Measurements from ENCODE around the gene CPZ. TPM values are rescaled to one million over a fixed set of nuclear protein-coding genes. Genes with fewer than 3 reads are reported as not detected.

The CPZ gene
- total and polyA plus RNA-seq, 2 experiments from 2014 or later = 24.6 to 37.3 TPM

GRCh38 chr4:8602686-8603430 is 10.3 kb downstream of the CPZ start:
- Mint-ChIP-seq H3K4me1 (no peaks in the 10 kb centered on the region; the same call in 1 of the 3 replicates), H3K4me3 (no peak overlapping the region), H3K36me3 (ENCODE audit: low read depth) (peaks cover 6% of the 10 kb centered on the region), H3K9me3 (no peaks in the 10 kb centered on the region), H3K27me3 (ENCODE audit: insufficient read depth, low read depth, poor library complexity) (peaks cover 1% of the 10 kb centered on the region), H3K27ac (no peak overlapping the region)
- Histone ChIP-seq H3K36me3 (ENCODE audit: insufficient read depth) (no peaks in the 10 kb centered on the region; the same call in 1 of the 2 replicates), H3K4me2 (no peak overlapping the region), H3K27me3 (ENCODE audit: insufficient read depth) (no peaks in the 10 kb centered on the region), H4K20me1 (replicated peaks; ENCODE audit: insufficient read depth) (no peaks in the 10 kb centered on the region; the same call in 1 of the 2 replicates), H3K79me2 (replicated peaks; ENCODE audit: insufficient read depth) (no peaks in the 10 kb centered on the region), H3K27ac (ENCODE audit: low read depth) (no peak overlapping the region), H2AFZ (no peak overlapping the region), H3K9me2 (ENCODE audit: insufficient read depth) (no peaks in the 10 kb centered on the region), H3F3A (replicated peaks; ENCODE audit: low read depth) (no peaks in the 10 kb centered on the region), H3K4me1 (ENCODE audit: insufficient read depth) (no peaks in the 10 kb centered on the region), H3K4me3 (no peak overlapping the region)
- ATAC-seq = no peak
- no peak for DNase-seq (ENCODE audit: low spot score)
- TF ChIP-seq REST (IDR thresholded peaks at IDR 0.05; ENCODE audit: unreplicated experiment) = no peak
- no peak for TF ChIP-seq STAT1 (IDR thresholded peaks at IDR 0.05; ENCODE audit: unreplicated experiment)

GRCh38 chr4:8603931-8604330 is 11.4 kb downstream of the CPZ start:
- H3K27ac Mint-ChIP-seq = no peak overlapping the region
- TF ChIP-seq NANOG (IDR thresholded peaks at IDR 0.05; ENCODE audit: borderline replicate concordance) (no peak), JUNB (IDR thresholded peaks at IDR 0.05; ENCODE audit: unreplicated experiment) (no peak), CREB1 (CRISPR knock-in tag; IDR thresholded peaks at IDR 0.05; ENCODE audit: low read depth) (no peak), EZH2 (IDR thresholded peaks at IDR 0.05; ENCODE audit: low read depth, unreplicated experiment) (no peak), ZNF462 (CRISPR knock-in tag; IDR thresholded peaks at IDR 0.05) (no peak), POLR2AphosphoS5 (IDR thresholded peaks at IDR 0.05; ENCODE audit: low read depth) (no peak), STAT1 (IDR thresholded peaks at IDR 0.05; ENCODE audit: unreplicated experiment) (no peak), CTCF (conservative IDR thresholded peaks at IDR 0.05; ENCODE audit: low read depth in 2 of 2) (no peak)

More at GRCh38 chr4:8603931-8604330, 11.4 kb downstream of the CPZ start:
- H2AFZ ChIP-seq = no peak overlapping the region
- H3K27ac ChIP-seq (ENCODE audit: low read depth) = no peak overlapping the region
- H3K4me1 ChIP-seq (ENCODE audit: insufficient read depth) = no peaks in the 10 kb centered on the region
- no peaks in the 10 kb centered on the region for H3K9me2 ChIP-seq (ENCODE audit: insufficient read depth)
- no peaks in the 10 kb centered on the region; the same call in 1 of the 2 replicates for H4K20me1 ChIP-seq (replicated peaks; ENCODE audit: insufficient read depth)
- H3K4me3 ChIP-seq = no peak overlapping the region
- Mint-ChIP-seq H3K4me1 (peaks cover under 1% of the 10 kb centered on the region; the same call in 2 of the 3 replicates), H3K9me3 (no peaks in the 10 kb centered on the region; the same call in 2 of the 3 replicates), H3K4me3 (no peak overlapping the region), H3K27me3 (ENCODE audit: insufficient read depth, low read depth, poor library complexity) (peaks cover 3% of the 10 kb centered on the region), H3K36me3 (ENCODE audit: low read depth) (peaks cover 8% of the 10 kb centered on the region)
- no peaks in the 10 kb centered on the region; the same call in 1 of the 2 replicates for H3K36me3 ChIP-seq (ENCODE audit: insufficient read depth)
- H3K79me2 ChIP-seq (replicated peaks; ENCODE audit: insufficient read depth) = no peaks in the 10 kb centered on the region
- H3F3A ChIP-seq (replicated peaks; ENCODE audit: low read depth) = no peaks in the 10 kb centered on the region
- DNase-seq (ENCODE audit: low spot score) (no peak), ATAC-seq (no peak)
- no peaks in the 10 kb centered on the region for H3K27me3 ChIP-seq (ENCODE audit: insufficient read depth)
- H3K4me2 ChIP-seq = no peak overlapping the region

Measured in GM23338 (cell line).